Measurements from ENCODE around the gene ADAMTS17. TPM values are rescaled to one million over a fixed set of nuclear protein-coding genes. Genes with fewer than 3 reads are reported as not detected.
"Not testable (repeated sequence)": the region's sequence is repeated elsewhere in the genome, so short reads cannot be mapped to it uniquely, and the experiment has no call there.

Gene ADAMTS17
- total RNA-seq, 4 donors from 2014 or later = 5.0 to 16.2 (median 11.6) TPM

GRCh38 chr15:100090411-100090810 lies 251.4 kb downstream of the ADAMTS17 start:
- no peak for TF ChIP-seq POLR2A (IDR thresholded peaks at IDR 0.05)
- TF ChIP-seq CTCF (IDR thresholded peaks at IDR 0.05 in 4 of 5, conservative IDR thresholded peaks at IDR 0.05 in 1 of 5) = no peak
- ATAC-seq (no peak), DNase-seq (no peak)
- in situ Hi-C loops (cut with MboI; ENCODE audit: low sequenced_read_pairs in 4 of 4) (no loop called here), intact Hi-C loops (cut with DNase I; ENCODE audit: low total_unique reads) (no loop called here)
- Histone ChIP-seq H3K4me1 (no peaks in the 10 kb centered on the region), H3K27me3 (no peaks in the 10 kb centered on the region), H3K27ac (no peak overlapping the region), H3K36me3 (peaks cover 0 to 8% of the 10 kb centered on the region in 2 donors), H3K9me3 (no peaks in the 10 kb centered on the region), H3K4me3 (no peak overlapping the region)

- H3K4me3 ChIP-seq; H3K4me1 ChIP-seq; ATAC-seq; H3K27me3 ChIP-seq; H3K9me3 ChIP-seq; in situ Hi-C loops (cut with MboI; ENCODE audit: low sequenced_read_pairs in 4 of 4); H3K36me3 ChIP-seq; DNase-seq; H3K27ac ChIP-seq; intact Hi-C loops (cut with DNase I; ENCODE audit: low total_unique reads): not testable (repeated sequence)
Observed at GRCh38 chr15:100084042-100084821, 257.5 kb downstream of the ADAMTS17 start.

- peak in 1 of 2 donors; percentile 54 for ATAC-seq
- no peak for DNase-seq
- intact Hi-C loops (cut with DNase I; ENCODE audit: low total_unique reads) = no loop called here
- Histone ChIP-seq H3K9me3 (no peaks in the 10 kb centered on the region), H3K27ac (no peak overlapping the region), H3K36me3 (no peaks in the 10 kb centered on the region), H3K4me3 (no peak overlapping the region), H3K4me1 (no peaks in the 10 kb centered on the region), H3K27me3 (no peaks in the 10 kb centered on the region)
- TF ChIP-seq CTCF (IDR thresholded peaks at IDR 0.05 in 4 of 5, conservative IDR thresholded peaks at IDR 0.05 in 1 of 5) (no peak), POLR2A (IDR thresholded peaks at IDR 0.05) (no peak)
- in situ Hi-C loops (cut with MboI; ENCODE audit: low sequenced_read_pairs in 4 of 4) = no loop called here
Observed at GRCh38 chr15:100083572-100083971, 258.2 kb downstream of the ADAMTS17 start.

- Histone ChIP-seq H3K4me3 (no peak overlapping the region), H3K4me1 (no peaks in the 10 kb centered on the region), H3K27ac (no peak overlapping the region), H3K36me3 (no peaks in the 10 kb centered on the region), H3K9me3 (no peaks in the 10 kb centered on the region), H3K27me3 (no peaks in the 10 kb centered on the region)
- intact Hi-C loops (cut with DNase I; ENCODE audit: low total_unique reads) (no loop called here), in situ Hi-C loops (cut with MboI; ENCODE audit: low sequenced_read_pairs in 4 of 4) (no loop called here)
- ATAC-seq = no peak
- TF ChIP-seq CTCF (IDR thresholded peaks at IDR 0.05 in 4 of 5, conservative IDR thresholded peaks at IDR 0.05 in 1 of 5) (no peak), POLR2A (IDR thresholded peaks at IDR 0.05) (no peak)
- DNase-seq = no peak
Observed at GRCh38 chr15:100082761-100083402, 258.9 kb downstream of the ADAMTS17 start.

- Histone ChIP-seq H3K27me3 (no peaks in the 10 kb centered on the region), H3K9me3 (no peaks in the 10 kb centered on the region), H3K4me1 (no peaks in the 10 kb centered on the region), H3K4me3 (no peak overlapping the region), H3K27ac (no peak overlapping the region), H3K36me3 (no peaks in the 10 kb centered on the region)
- no peak for DNase-seq
- intact Hi-C loops (cut with DNase I; ENCODE audit: low total_unique reads) = no loop called here
- no peak for ATAC-seq
- in situ Hi-C loops (cut with MboI; ENCODE audit: low sequenced_read_pairs in 4 of 4) = no loop called here
- TF ChIP-seq CTCF (IDR thresholded peaks at IDR 0.05 in 4 of 5, conservative IDR thresholded peaks at IDR 0.05 in 1 of 5) (no peak), POLR2A (IDR thresholded peaks at IDR 0.05) (no peak)
Observed at GRCh38 chr15:100081454-100081853, 260.3 kb downstream of the ADAMTS17 start.
